Osteocyte (in vitro differentiated cells): Measurements from ENCODE around the gene NDUFB11. TPM values are rescaled to one million over a fixed set of nuclear protein-coding genes. Genes with fewer than 3 reads are reported as not detected.

ENCODE experiments used
- DNase-seq: peaks from one replicate; pipeline ENCODE4 v3.0.0; 2021; ENCODE audit warnings: mixed read lengths; ENCODE audit not compliant: unreplicated experiment; ENCODE audit errors: extremely low spot score
- H3K27ac Mint-ChIP-seq: one replicate; pipeline ENCODE4 v1.8.0; 2021; ENCODE audit warnings: mild to moderate bottlenecking, mixed read lengths; ENCODE audit not compliant: unreplicated experiment
- H3K27me3 Mint-ChIP-seq: one replicate; pipeline ENCODE4 v1.8.0; 2021; ENCODE audit warnings: mixed read lengths; ENCODE audit not compliant: unreplicated experiment
- H3K36me3 Mint-ChIP-seq: one replicate; pipeline ENCODE4 v1.8.0; 2021; ENCODE audit warnings: mixed read lengths; ENCODE audit not compliant: unreplicated experiment
- H3K4me1 Mint-ChIP-seq: one replicate; pipeline ENCODE4 v1.8.0; 2021; ENCODE audit warnings: mixed read lengths; ENCODE audit not compliant: unreplicated experiment
- H3K4me3 Mint-ChIP-seq: one replicate; pipeline ENCODE4 v1.8.0; 2021; ENCODE audit warnings: mild to moderate bottlenecking, moderate library complexity, mixed read lengths; ENCODE audit not compliant: unreplicated experiment
- H3K9me3 Mint-ChIP-seq: one replicate; pipeline ENCODE4 v1.8.0; 2021; ENCODE audit warnings: mixed read lengths; ENCODE audit not compliant: unreplicated experiment
- total RNA-seq: library from RNA; stranded (reverse); gene quantifications from 2 replicates; pipeline ENCODE4 v1.2.1, GENCODE V29; 2021
- TF ChIP-seq, protein P1 (sequence below): fragments of 200-600 bp; sonication (generic); IDR thresholded peaks from 2 replicates; pipeline ENCODE4 v1.5.0; 2021; ENCODE audit warnings: antibody characterized with exemption, mild to moderate bottlenecking, moderate library complexity

The NDUFB11 gene
- total RNA-seq, 1 donor from 2014 or later = 83.6 TPM

DNA sequence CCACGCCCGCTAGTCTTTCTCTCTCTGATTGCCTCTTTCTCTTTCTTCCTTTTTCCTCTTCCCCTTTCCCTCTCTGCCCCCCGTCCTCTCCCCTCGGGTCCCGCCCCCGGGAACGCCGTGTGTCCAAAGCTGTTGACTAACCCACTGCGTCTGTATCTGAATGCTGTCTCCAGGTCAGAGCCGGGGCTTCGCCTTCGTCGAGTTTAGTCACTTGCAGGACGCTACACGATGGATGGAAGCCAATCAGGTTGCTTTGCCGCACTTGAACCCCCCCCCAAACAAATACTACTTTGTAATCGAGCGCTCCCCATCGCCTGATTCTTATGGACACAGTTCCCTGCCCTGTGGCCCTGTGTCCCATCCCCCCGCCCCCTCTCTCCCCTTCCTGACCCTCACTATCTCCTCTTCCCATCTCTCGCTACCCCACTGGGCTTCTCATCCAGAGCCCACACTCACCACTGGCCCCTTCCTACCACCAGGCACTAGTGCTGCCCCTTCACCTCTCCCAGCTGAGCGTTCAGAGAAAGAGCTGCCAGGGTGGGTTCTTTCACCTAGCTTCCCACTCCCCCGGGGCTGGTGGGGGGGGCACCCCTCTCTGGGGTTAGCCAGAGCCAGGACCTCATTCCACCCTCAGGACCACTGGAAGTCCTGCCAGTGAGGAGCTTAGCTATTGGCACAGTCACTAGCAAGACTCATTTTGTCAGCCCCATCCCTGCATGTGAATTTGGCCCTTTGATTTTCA is 30.5 kb upstream of the NDUFB11 start:
- peaks cover 11% of the 10 kb centered on the region for H3K36me3 Mint-ChIP-seq
- no peak overlapping the region for H3K4me3 Mint-ChIP-seq
- H3K27ac Mint-ChIP-seq = no peak overlapping the region
- no peaks in the 10 kb centered on the region for H3K27me3 Mint-ChIP-seq
- TF ChIP-seq, protein P1, sequence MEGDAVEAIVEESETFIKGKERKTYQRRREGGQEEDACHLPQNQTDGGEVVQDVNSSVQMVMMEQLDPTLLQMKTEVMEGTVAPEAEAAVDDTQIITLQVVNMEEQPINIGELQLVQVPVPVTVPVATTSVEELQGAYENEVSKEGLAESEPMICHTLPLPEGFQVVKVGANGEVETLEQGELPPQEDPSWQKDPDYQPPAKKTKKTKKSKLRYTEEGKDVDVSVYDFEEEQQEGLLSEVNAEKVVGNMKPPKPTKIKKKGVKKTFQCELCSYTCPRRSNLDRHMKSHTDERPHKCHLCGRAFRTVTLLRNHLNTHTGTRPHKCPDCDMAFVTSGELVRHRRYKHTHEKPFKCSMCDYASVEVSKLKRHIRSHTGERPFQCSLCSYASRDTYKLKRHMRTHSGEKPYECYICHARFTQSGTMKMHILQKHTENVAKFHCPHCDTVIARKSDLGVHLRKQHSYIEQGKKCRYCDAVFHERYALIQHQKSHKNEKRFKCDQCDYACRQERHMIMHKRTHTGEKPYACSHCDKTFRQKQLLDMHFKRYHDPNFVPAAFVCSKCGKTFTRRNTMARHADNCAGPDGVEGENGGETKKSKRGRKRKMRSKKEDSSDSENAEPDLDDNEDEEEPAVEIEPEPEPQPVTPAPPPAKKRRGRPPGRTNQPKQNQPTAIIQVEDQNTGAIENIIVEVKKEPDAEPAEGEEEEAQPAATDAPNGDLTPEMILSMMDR = no peak
- no peaks in the 10 kb centered on the region for H3K4me1 Mint-ChIP-seq
- no peaks in the 10 kb centered on the region for H3K9me3 Mint-ChIP-seq
- DNase-seq = no peak

DNA sequence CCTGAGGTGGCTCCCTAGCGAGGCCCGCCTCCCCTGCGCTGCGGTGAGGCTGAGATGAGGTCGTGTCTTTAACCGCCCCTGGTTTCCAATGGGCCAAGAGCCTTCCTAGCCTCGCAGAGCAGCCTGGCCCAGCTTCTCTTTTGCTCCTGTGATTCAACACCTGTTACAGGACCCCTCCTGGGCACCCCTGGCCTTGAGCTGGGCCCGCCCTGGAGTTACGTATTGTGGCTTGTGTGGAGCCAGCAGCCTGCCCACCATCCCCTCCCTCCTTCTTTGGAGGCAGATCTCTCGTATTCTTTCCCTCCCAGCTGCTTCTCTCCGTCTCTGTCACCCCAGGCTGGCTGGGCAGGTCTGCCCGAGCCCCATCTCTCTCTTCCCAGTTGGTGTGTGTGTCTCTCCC is 29.9 kb upstream of the NDUFB11 start:
- no peaks in the 10 kb centered on the region for H3K9me3 Mint-ChIP-seq
- no peak for DNase-seq
- H3K27ac Mint-ChIP-seq = no peak overlapping the region
- no peak overlapping the region for H3K4me3 Mint-ChIP-seq
- no peaks in the 10 kb centered on the region for H3K4me1 Mint-ChIP-seq
- H3K36me3 Mint-ChIP-seq = peaks cover 11% of the 10 kb centered on the region
- no peaks in the 10 kb centered on the region for H3K27me3 Mint-ChIP-seq
- TF ChIP-seq, protein P1 = no peak

DNA sequence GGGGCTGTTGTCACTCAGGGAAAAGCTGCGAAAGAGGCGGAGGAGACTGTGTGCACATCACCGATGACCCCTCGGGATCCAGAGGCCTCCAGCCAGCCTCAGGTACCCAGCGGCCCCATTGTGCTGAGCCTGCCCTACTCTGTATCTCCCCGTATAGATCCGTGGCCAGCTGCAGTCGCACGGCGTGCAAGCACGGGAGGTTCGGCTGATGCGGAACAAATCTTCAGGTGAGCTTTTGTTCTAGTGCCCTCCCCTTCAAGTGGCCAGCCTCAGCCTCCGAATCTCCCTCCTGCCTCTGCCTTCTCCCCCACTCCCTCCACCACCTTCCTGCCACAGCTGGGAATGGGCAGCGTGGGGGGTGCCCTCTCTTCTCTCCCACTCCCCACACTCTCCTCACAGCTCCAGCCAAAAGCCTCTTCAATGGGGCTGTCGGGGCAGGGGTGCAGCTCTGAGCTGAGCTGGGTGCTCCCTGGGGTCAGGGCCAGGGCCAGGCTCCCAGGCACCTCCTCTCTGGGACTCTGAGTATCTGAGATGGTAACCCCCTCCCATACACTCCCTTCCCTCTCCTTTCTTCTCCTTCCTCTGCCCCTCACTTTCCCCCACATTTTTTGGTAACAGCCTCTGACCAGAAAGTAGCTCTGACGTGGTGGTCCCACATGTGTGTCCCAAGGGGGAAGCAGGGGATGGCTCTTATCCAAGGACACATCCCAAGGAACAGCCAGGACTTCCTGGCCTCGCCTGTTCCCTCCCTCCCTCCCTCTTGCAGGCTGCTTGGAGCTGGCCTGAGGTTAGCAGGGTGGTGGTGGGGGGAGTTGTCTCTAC is 28.7 kb upstream of the NDUFB11 start:
- Mint-ChIP-seq H3K27me3 (no peaks in the 10 kb centered on the region), H3K4me3 (no peak overlapping the region), H3K27ac (no peak overlapping the region), H3K9me3 (no peaks in the 10 kb centered on the region), H3K4me1 (no peaks in the 10 kb centered on the region), H3K36me3 (peaks cover 8% of the 10 kb centered on the region)
- TF ChIP-seq, protein P1 = no peak
- no peak for DNase-seq

DNA sequence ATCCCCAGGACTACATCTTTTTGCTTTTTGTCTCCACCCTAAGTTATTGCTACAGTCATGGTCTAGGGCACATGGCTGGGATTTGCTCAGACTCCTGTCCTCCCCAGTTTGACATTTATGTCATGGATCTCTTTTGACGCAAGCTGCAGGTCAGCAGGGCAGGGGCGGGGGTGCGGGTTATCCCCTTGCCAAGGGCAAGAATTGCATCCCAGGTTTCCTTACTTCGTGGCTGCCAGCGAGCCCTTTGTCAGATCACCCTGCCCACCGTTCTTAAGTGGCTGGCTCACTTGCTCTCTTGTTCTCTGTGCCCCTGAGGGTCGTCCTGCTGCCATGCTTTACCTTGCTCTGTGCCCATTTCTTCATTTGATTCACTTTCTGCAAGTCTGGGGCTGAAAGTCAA is 28.0 kb upstream of the NDUFB11 start:
- TF ChIP-seq, protein P1 = no peak
- H3K4me1 Mint-ChIP-seq = no peaks in the 10 kb centered on the region
- no peaks in the 10 kb centered on the region for H3K27me3 Mint-ChIP-seq
- H3K27ac Mint-ChIP-seq = no peak overlapping the region
- no peak for DNase-seq
- no peak overlapping the region for H3K4me3 Mint-ChIP-seq
- H3K9me3 Mint-ChIP-seq = no peaks in the 10 kb centered on the region
- H3K36me3 Mint-ChIP-seq = peaks cover 5% of the 10 kb centered on the region

DNA sequence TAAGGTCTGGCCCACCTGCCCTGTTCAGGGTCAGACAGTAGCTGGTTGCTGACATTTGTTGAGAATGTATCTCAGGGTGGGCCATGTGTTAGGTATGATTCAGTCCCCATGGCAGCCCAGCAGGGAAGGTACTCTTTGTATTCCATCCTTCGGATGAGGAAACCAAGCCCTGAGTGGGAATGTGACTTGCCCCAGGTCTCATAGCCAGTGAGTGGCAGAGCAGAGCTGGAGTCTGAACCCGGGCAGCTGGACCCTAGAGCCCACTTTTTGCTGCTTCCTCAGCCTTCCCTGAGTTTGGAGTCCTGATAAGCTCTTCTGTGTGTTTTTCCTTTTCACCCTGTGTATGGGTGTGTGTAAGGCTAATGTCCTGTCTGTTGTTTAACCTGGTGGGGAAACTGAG is 27.5 kb upstream of the NDUFB11 start:
- no peak for DNase-seq
- no peak overlapping the region for H3K4me3 Mint-ChIP-seq
- H3K9me3 Mint-ChIP-seq = no peaks in the 10 kb centered on the region
- no peaks in the 10 kb centered on the region for H3K27me3 Mint-ChIP-seq
- H3K36me3 Mint-ChIP-seq = peaks cover 5% of the 10 kb centered on the region
- TF ChIP-seq, protein P1 = no peak
- H3K4me1 Mint-ChIP-seq = no peaks in the 10 kb centered on the region
- H3K27ac Mint-ChIP-seq = no peak overlapping the region
